ENCODE data around the gene CREB3. TPM values are rescaled to one million over a fixed set of nuclear protein-coding genes. Genes with fewer than 3 reads are reported as not detected.

The CREB3 gene
- total and polyA plus RNA-seq, 9 donors = 31.2 to 41.5 (median 36.6) TPM

- WGBS, 3 donors = 39 to 56% (median 48%) methylated on average over 5 of the region's 5 CpGs
- Histone ChIP-seq H3K36me3 (no peaks in the 10 kb centered on the region), H3K27ac (no peak overlapping the region), H3K27me3 (no peaks in the 10 kb centered on the region), H3K4me1 (ENCODE audit: insufficient read depth) (peaks cover under 1% of the 10 kb centered on the region), H3K9me3 (no peaks in the 10 kb centered on the region), H3K4me3 (no peak overlapping the region)
- intact Hi-C loops (cut with DNase I) = loop anchor here in 1 of 4 donors (5.0 kb wide), 1 partner anchor 76 kb away; the partner anchor contains the start of gene SPAG8
- TF ChIP-seq POLR2A (IDR thresholded peaks at IDR 0.05) (no peak), CTCF (IDR thresholded peaks at IDR 0.05) (peak in 2 of 3 donors; percentile 39 to 50)
- DNase-seq = peak in 1 of 5 donors; percentile 59
These were observed 3.8 kb downstream of the CREB3 start for GRCh38 chr9:35736201-35736633.

GRCh38 chr9:35737143-35737542, 4.7 kb downstream of the CREB3 start:
- no peak for DNase-seq
- Histone ChIP-seq H3K4me3 (no peak overlapping the region), H3K9me3 (no peaks in the 10 kb centered on the region), H3K36me3 (no peaks in the 10 kb centered on the region), H3K27me3 (no peaks in the 10 kb centered on the region), H3K27ac (no peak overlapping the region), H3K4me1 (ENCODE audit: insufficient read depth) (no peaks in the 10 kb centered on the region)
- intact Hi-C loops (cut with DNase I) = loop anchor here in 1 of 4 donors (5.0 kb wide), 1 partner anchor 75 kb away; the partner anchor contains the start of gene SPAG8
- TF ChIP-seq EP300 (IDR thresholded peaks at IDR 0.05) (no peak), POLR2A (IDR thresholded peaks at IDR 0.05) (no peak)
- 51 to 61% (median 54%) methylated on average over 7 of the region's 7 CpGs for WGBS, 3 donors

GRCh38 chr9:35738186-35738585, 5.7 kb downstream of the CREB3 start:
- H3K9me3 ChIP-seq = no peaks in the 10 kb centered on the region
- H3K4me1 ChIP-seq (ENCODE audit: insufficient read depth) = no peaks in the 10 kb centered on the region
- no peaks in the 10 kb centered on the region for H3K27me3 ChIP-seq
- intact Hi-C loops (cut with DNase I) = loop anchor here in 1 of 4 donors (5.0 kb wide), 1 partner anchor 74 kb away; the partner anchor contains the start of gene SPAG8
- H3K36me3 ChIP-seq = no peaks in the 10 kb centered on the region
- 69 to 71% (median 70%) methylated on average over 4 of the region's 4 CpGs for WGBS, 3 donors
- no peak overlapping the region for H3K27ac ChIP-seq
- TF ChIP-seq POLR2A (IDR thresholded peaks at IDR 0.05) = no peak
- no peak for TF ChIP-seq CTCF (IDR thresholded peaks at IDR 0.05)
- TF ChIP-seq EP300 (IDR thresholded peaks at IDR 0.05) = no peak
- no peak for DNase-seq
- H3K4me3 ChIP-seq = no peak overlapping the region

GRCh38 chr9:35738924-35739323, 6.5 kb downstream of the CREB3 start:
- no peak for DNase-seq
- Histone ChIP-seq H3K4me1 (ENCODE audit: insufficient read depth) (no peaks in the 10 kb centered on the region), H3K36me3 (no peaks in the 10 kb centered on the region), H3K9me3 (no peaks in the 10 kb centered on the region), H3K4me3 (no peak overlapping the region), H3K27ac (no peak overlapping the region), H3K27me3 (no peaks in the 10 kb centered on the region)
- no peak for TF ChIP-seq POLR2A (IDR thresholded peaks at IDR 0.05)
- no peak for TF ChIP-seq EP300 (IDR thresholded peaks at IDR 0.05)
- TF ChIP-seq CTCF (IDR thresholded peaks at IDR 0.05) = no peak
- 77 to 89% (median 81%) methylated on average over 7 of the region's 7 CpGs for WGBS, 3 donors
- intact Hi-C loops (cut with DNase I) = loop anchor here in 1 of 4 donors (5.0 kb wide), 1 partner anchor 73 kb away; the partner anchor contains the start of gene SPAG8

GRCh38 chr9:35740243-35740642, 7.8 kb downstream of the CREB3 start:
- H3K4me3 ChIP-seq = no peak overlapping the region
- no peaks in the 10 kb centered on the region for H3K9me3 ChIP-seq
- H3K27me3 ChIP-seq = no peaks in the 10 kb centered on the region
- TF ChIP-seq CTCF (IDR thresholded peaks at IDR 0.05) = no peak
- TF ChIP-seq EP300 (IDR thresholded peaks at IDR 0.05) = no peak
- no peak for TF ChIP-seq POLR2A (IDR thresholded peaks at IDR 0.05)
- 80 to 86% (median 83%) methylated on average over 6 of the region's 6 CpGs for WGBS, 3 donors
- DNase-seq = no peak
- H3K4me1 ChIP-seq (ENCODE audit: insufficient read depth) = no peaks in the 10 kb centered on the region
- intact Hi-C loops (cut with DNase I) = no loop called here
- no peak overlapping the region for H3K27ac ChIP-seq
- H3K36me3 ChIP-seq = no peaks in the 10 kb centered on the region
